Measurements from ENCODE around the gene ZNF366. TPM values are rescaled to one million over a fixed set of nuclear protein-coding genes. Genes with fewer than 3 reads are reported as not detected.

The ZNF366 gene
- total and polyA plus RNA-seq, 9 donors, result 0.83 to 3.5 (median 1.6) TPM

- Histone ChIP-seq H3K27ac (no peak overlapping the region), H3K36me3 (no peaks in the 10 kb centered on the region), H3K4me3 (no peak overlapping the region), H3K27me3 (no peaks in the 10 kb centered on the region), H3K9me3 (no peaks in the 10 kb centered on the region), H3K4me1 (ENCODE audit: insufficient read depth) (peaks cover 5% of the 10 kb centered on the region)
- intact Hi-C loops (cut with DNase I), result no loop called here
- DNase-seq, result no peak
- TF ChIP-seq POLR2A (IDR thresholded peaks at IDR 0.05), result no peak
- no peak for TF ChIP-seq EP300 (IDR thresholded peaks at IDR 0.05)
- TF ChIP-seq CTCF (IDR thresholded peaks at IDR 0.05), result no peak
- WGBS, 3 donors, result 91 to 96% (median 96%) methylated on average over 3 of the region's 3 CpGs
Measured at GRCh38 chr5:72438141-72438540, 69.1 kb downstream of the ZNF366 start.

GRCh38 chr5:72436796-72437471 lies 70.3 kb downstream of the ZNF366 start:
- H3K4me3 ChIP-seq, result no peak overlapping the region
- peaks cover 5% of the 10 kb centered on the region for H3K4me1 ChIP-seq (ENCODE audit: insufficient read depth)
- H3K27ac ChIP-seq, result no peak overlapping the region
- no peaks in the 10 kb centered on the region for H3K27me3 ChIP-seq
- no peaks in the 10 kb centered on the region for H3K9me3 ChIP-seq
- intact Hi-C loops (cut with DNase I), result no loop called here
- no peak for TF ChIP-seq EP300 (IDR thresholded peaks at IDR 0.05)
- no peak for TF ChIP-seq CTCF (IDR thresholded peaks at IDR 0.05)
- TF ChIP-seq POLR2A (IDR thresholded peaks at IDR 0.05), result no peak
- 77 to 90% (median 85%) methylated on average over 3 of the region's 3 CpGs for WGBS, 3 donors
- DNase-seq, result no peak
- no peaks in the 10 kb centered on the region for H3K36me3 ChIP-seq

- Histone ChIP-seq H3K4me3 (no peak overlapping the region), H3K9me3 (no peaks in the 10 kb centered on the region), H3K4me1 (ENCODE audit: insufficient read depth) (peaks cover 5% of the 10 kb centered on the region), H3K27me3 (no peaks in the 10 kb centered on the region), H3K27ac (no peak overlapping the region), H3K36me3 (no peaks in the 10 kb centered on the region)
- DNase-seq, result no peak
- intact Hi-C loops (cut with DNase I), result no loop called here
- 15 to 23% (median 23%) methylated on average over 3 of the region's 3 CpGs for WGBS, 3 donors
- TF ChIP-seq CTCF (IDR thresholded peaks at IDR 0.05), result no peak
Measured at GRCh38 chr5:72434781-72435437, 72.3 kb downstream of the ZNF366 start.

GRCh38 chr5:72434056-72434780 lies 73.0 kb downstream of the ZNF366 start:
- H3K27me3 ChIP-seq, result no peaks in the 10 kb centered on the region
- H3K4me3 ChIP-seq, result no peak overlapping the region
- WGBS, 3 donors, result 48 to 53% (median 49%) methylated on average over 5 of the region's 5 CpGs
- DNase-seq, result no peak
- H3K4me1 ChIP-seq (ENCODE audit: insufficient read depth), result peaks cover 5% of the 10 kb centered on the region
- intact Hi-C loops (cut with DNase I), result no loop called here
- no peak for TF ChIP-seq CTCF (IDR thresholded peaks at IDR 0.05)
- TF ChIP-seq POLR2A (IDR thresholded peaks at IDR 0.05), result no peak
- no peak for TF ChIP-seq EP300 (IDR thresholded peaks at IDR 0.05)
- no peaks in the 10 kb centered on the region for H3K9me3 ChIP-seq
- H3K36me3 ChIP-seq, result no peaks in the 10 kb centered on the region
- H3K27ac ChIP-seq, result no peak overlapping the region

Measured in ovary (tissue), 9 donors.